Measurements from ENCODE around the gene ASCC1. TPM values are rescaled to one million over a fixed set of nuclear protein-coding genes. Genes with fewer than 3 reads are reported as not detected.
"Not testable (repeated sequence)": the region's sequence is repeated elsewhere in the genome, so short reads cannot be mapped to it uniquely, and the experiment has no call there.

Gene ASCC1
- total RNA-seq, 8 experiments from 2014 or later, result 28.1 to 51.0 (median 37.3) TPM

DNA sequence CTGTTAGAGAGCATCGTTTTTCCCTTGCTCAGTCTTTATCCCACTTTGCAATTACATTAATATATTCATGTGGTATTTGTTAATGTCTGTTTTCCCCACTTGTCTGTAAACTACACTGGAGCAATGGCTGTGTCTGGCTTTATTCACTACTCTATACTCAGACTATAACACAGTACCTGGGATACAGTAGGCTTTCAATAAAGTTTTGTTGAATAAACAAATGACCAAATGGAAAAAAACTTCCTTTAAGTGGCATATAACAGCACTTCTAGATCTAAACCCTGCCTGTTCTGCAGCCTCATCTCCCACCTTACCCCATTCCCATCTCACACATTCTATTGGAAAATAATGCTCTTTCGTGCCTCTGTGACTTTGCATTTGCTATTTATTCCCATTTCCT, 70.4 kb downstream of the ASCC1 start:
- H3K4me1 ChIP-seq (replicated peaks in 1 of 2), result peaks cover under 1 to 5% of the 10 kb centered on the region in 2 donors
- H3K27ac ChIP-seq, result no peak overlapping the region
- 13 to 100% (median 57%) methylated on average over 1 to 2 of the region's 2 CpGs; no CpG with 5 or more reads in 2 of the 10 experiments for WGBS, 10 experiments
- in situ Hi-C loops (cut with MboI; ENCODE audit: low pct_unique_long_range_greater_than_20kb in 2 of 9, low sequenced_read_pairs in 9 of 9, unreplicated experiment in 9 of 9), result no loop called here
- peak in 3 of 8 experiments; percentile 30 to 46 (median 30) for ATAC-seq (replicated peaks in 6 of 8)
- no peak overlapping the region for H3K4me3 ChIP-seq

DNA sequence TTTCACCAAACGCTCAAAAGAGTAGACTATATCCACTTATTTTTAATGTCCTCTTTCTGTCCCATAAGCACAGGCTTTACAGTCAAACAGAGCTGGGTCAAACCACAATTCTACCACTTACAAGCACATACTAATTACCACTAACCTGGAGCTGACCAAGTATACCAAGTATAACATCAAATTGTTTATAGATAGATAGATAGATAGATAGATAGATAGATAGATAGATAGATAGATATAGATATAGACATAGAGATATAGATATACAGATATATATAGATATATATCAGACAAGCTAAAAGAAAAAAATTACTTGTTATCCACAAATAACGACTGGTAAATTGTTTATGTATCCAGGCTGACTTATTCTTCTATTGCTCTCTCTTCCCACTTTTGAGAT, 75.2 kb downstream of the ASCC1 start:
- no peak overlapping the region for H3K27ac ChIP-seq
- ATAC-seq (replicated peaks in 6 of 8), result no peak
- H3K4me3 ChIP-seq, result no peak overlapping the region
- in situ Hi-C loops (cut with MboI; ENCODE audit: low pct_unique_long_range_greater_than_20kb in 2 of 9, low sequenced_read_pairs in 9 of 9, unreplicated experiment in 9 of 9), result no loop called here
- 76 to 100% (median 91%) methylated on average over 1 to 2 of the region's 2 CpGs for WGBS, 10 experiments
- peaks cover 0 to 3% of the 10 kb centered on the region in 2 donors for H3K4me1 ChIP-seq (replicated peaks in 1 of 2)

DNA sequence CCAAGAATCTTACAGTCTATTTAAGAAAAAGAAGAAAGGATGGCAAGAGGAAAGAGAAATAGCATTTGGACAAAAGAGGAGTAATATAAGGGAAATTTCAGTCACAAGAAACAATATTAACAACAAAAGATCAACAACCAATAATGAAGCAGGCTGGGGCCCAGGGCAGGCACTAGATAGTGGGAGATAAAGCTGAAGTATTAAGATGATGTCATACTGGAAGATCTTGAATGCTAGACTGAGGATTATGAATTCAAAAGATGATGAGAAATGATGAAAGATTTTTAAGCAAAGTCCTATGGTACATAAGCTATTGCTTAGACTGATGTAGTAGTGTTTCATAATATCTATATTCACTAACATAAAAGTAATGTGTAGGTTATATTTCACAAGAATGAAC, 75.9 kb downstream of the ASCC1 start:
- no peak overlapping the region for H3K27ac ChIP-seq
- peak in 3 of 8 experiments; percentile 38 to 63 (median 56) for ATAC-seq (replicated peaks in 6 of 8)
- H3K4me1 ChIP-seq (replicated peaks in 1 of 2), result peaks cover 0 to 3% of the 10 kb centered on the region in 2 donors
- no peak overlapping the region for H3K4me3 ChIP-seq
- in situ Hi-C loops (cut with MboI; ENCODE audit: low pct_unique_long_range_greater_than_20kb in 2 of 9, low sequenced_read_pairs in 9 of 9, unreplicated experiment in 9 of 9), result no loop called here

DNA sequence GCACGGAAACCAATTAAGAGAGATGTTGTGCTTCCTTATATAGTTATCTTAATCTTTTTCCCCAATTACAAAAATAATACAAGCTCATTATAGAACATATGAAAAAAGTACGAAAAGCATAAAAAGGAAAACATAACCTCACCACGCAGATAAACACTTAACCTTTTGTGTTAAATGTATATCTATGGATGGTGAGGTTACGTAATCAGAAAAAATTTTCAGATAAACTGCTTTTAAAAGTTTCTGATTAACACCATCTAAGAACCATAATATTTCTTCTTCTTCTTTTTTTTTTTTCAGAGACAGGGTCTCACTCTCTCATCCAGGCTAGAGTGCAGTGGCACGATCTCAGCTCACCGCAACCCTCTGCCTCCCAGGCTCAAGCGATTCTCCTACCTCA, 78.5 kb downstream of the ASCC1 start:
- 92 to 100% (median 96%) methylated on average over 1 to 7 of the region's 7 CpGs for WGBS, 10 experiments
- Histone ChIP-seq H3K4me1 (replicated peaks in 1 of 2) (peaks cover 0 to 3% of the 10 kb centered on the region in 2 donors), H3K27ac (no peak overlapping the region), H3K4me3 (no peak overlapping the region)
- ATAC-seq (replicated peaks in 6 of 8), result no peak
- in situ Hi-C loops (cut with MboI; ENCODE audit: low pct_unique_long_range_greater_than_20kb in 2 of 9, low sequenced_read_pairs in 9 of 9, unreplicated experiment in 9 of 9), result no loop called here

DNA sequence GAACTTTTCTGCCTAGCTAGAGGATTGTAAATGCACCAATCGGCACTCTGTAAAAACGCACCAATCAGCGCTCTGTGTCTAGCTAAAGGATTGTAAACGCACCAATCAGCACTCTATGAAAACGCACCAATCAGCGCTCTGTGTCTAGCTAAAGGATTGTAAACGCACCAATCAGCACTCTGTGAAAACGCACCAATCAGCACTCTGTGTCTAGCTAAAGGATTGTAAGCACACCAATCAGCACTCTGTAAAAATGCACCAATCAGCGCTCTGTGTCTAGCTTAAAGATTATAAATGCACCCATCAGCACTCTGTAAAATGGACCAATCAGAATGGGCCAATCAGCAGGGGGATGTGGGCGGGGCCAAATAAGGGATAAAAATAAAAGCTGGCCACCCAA, 79.9 kb downstream of the ASCC1 start:
- H3K27ac ChIP-seq; H3K4me3 ChIP-seq; H3K4me1 ChIP-seq (replicated peaks in 1 of 2); ATAC-seq (replicated peaks in 6 of 8); in situ Hi-C loops (cut with MboI; ENCODE audit: low pct_unique_long_range_greater_than_20kb in 2 of 9, low sequenced_read_pairs in 9 of 9, unreplicated experiment in 9 of 9): not testable (repeated sequence)
- 86 to 100% (median 97%) methylated on average over 1 to 6 of the region's 10 CpGs; no CpG with 5 or more reads in 4 of the 10 experiments for WGBS, 10 experiments

DNA sequence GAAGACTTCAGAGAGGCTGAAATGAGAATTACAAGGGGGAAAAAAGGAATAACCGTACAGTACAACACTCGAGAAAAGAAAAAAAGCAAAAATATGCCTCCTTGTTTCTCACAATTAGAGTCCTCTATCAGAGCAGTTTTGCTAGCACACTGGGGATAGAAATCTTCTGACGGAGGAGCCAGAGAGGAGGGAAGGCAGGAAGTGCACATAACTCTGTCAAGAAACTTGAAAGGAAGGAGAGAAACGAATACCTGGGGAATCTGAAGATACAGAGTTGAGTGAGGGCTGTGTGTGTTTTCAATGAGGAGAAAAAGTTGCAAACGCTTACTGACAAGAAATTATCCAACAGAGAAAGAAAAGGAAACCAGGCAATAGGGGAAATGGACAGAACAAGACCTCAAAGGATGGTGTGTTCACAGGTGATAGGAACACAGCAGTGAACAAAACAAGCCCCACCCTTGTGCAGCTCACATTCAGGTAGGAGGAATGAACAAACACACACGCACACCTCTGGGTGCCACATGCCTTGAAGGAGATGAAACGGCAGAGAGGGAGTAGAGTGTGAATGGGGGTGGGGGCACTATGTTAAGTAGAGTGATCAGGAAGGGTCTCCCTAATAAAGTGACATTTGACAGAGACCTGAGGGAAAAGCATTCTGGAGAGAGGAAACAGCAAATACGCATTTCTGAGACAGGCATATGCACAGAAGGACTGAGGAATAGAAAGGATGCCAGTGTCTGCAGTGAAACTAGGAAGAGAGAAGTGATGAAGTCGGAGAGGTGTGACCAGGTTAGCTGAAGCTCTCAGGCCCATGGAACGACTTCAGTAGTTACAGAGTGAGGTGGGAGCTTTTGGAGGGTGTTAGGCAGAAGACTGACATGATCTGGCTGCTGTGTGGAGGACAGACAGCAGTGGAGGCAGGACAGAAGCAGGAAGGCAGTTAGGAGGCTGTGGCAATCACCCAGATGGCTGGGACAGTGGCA, 81.0 kb downstream of the ASCC1 start:
- no peak for ATAC-seq (replicated peaks in 6 of 8)

DNA sequence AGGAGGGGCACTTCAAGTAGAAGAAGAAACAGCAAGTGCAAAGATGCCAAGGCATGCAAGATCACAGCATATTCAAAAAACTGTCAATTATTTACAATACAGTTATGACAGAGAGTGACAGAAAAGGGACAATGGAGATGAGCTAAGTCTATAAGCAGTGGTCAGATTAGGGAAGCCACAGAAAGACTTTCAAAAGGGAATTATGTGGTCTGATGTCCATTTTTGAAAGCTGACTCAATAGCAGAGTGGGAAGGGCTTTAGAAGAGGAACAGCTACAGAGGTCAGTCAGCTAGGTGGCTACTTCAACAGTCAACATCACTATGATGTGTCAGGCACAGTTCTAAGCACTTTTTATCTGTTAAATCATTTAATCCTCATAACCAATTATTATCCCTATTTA, 82.6 kb downstream of the ASCC1 start:
- peaks cover 0 to 2% of the 10 kb centered on the region in 2 donors for H3K4me1 ChIP-seq (replicated peaks in 1 of 2)
- in situ Hi-C loops (cut with MboI; ENCODE audit: low pct_unique_long_range_greater_than_20kb in 2 of 9, low sequenced_read_pairs in 9 of 9, unreplicated experiment in 9 of 9), result no loop called here
- no peak overlapping the region for H3K27ac ChIP-seq
- no peak overlapping the region for H3K4me3 ChIP-seq
- ATAC-seq (replicated peaks in 6 of 8), result peak in 2 of 8 experiments; percentile 63 to 69

More for the DNA sequence above, 81.0 kb downstream of the ASCC1 start:
- in situ Hi-C loops (cut with MboI; ENCODE audit: low pct_unique_long_range_greater_than_20kb in 2 of 9, low sequenced_read_pairs in 9 of 9, unreplicated experiment in 9 of 9), result no loop called here
- Histone ChIP-seq H3K4me1 (replicated peaks in 1 of 2) (no peaks in the 10 kb centered on the region), H3K4me3 (no peak overlapping the region), H3K27ac (no peak overlapping the region)
- WGBS, 10 experiments, result 74 to 100% (median 86%) methylated on average over 1 to 8 of the region's 10 CpGs

DNA sequence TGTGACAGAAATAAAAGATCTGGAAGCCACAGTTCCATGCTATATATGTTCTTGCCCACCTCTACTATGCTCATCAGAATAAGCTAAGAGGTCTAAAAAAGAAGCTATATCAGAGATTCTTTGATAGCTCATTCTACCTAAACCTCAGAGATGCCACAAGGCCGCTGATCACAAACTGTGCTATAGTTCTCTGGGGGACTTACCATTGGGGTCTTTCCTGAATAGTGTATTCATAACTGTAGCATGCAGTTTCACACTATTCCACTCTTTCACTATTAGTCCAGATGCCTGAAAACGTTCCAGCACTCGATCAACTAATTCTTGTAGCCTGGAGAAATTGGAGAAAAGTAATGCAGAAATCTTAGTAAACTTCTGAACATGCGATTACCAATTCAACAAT, 83.2 kb downstream of the ASCC1 start:
- in situ Hi-C loops (cut with MboI; ENCODE audit: low pct_unique_long_range_greater_than_20kb in 2 of 9, low sequenced_read_pairs in 9 of 9, unreplicated experiment in 9 of 9), result no loop called here
- 40 to 100% (median 89%) methylated on average over 1 to 4 of the region's 4 CpGs; no CpG with 5 or more reads in 1 of the 10 experiments for WGBS, 10 experiments
- Histone ChIP-seq H3K4me3 (no peak overlapping the region), H3K4me1 (replicated peaks in 1 of 2) (peaks cover 0 to 4% of the 10 kb centered on the region in 2 donors), H3K27ac (no peak overlapping the region)
- no peak for ATAC-seq (replicated peaks in 6 of 8)

DNA sequence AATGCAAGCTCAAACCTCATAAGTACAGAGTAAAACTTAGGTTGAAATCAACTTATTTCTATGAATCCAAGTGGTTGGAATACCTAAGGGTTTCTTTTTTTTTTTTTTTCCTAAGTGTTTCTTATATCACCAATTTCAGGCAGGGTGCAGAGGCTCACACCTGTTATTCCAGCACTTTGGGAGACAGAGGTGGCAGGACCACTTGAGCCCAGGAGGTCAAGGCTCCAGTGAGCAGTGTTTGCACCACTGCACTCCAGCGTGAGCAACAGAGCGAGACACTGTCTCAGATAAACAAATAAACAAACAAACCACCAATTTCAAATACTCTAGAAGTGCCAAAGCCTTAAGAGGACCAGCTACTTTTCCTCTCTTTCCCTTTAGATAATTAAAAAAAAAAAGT, 88.5 kb downstream of the ASCC1 start:
- H3K27ac ChIP-seq, result no peak overlapping the region
- ATAC-seq (replicated peaks in 6 of 8), result no peak
- peaks cover 16% of the 10 kb centered on the region in 2 donors for H3K4me1 ChIP-seq (replicated peaks in 1 of 2)
- 95 to 100% (median 100%) methylated on average over 1 to 2 of the region's 2 CpGs for WGBS, 10 experiments
- in situ Hi-C loops (cut with MboI; ENCODE audit: low pct_unique_long_range_greater_than_20kb in 2 of 9, low sequenced_read_pairs in 9 of 9, unreplicated experiment in 9 of 9), result no loop called here
- no peak overlapping the region for H3K4me3 ChIP-seq

DNA sequence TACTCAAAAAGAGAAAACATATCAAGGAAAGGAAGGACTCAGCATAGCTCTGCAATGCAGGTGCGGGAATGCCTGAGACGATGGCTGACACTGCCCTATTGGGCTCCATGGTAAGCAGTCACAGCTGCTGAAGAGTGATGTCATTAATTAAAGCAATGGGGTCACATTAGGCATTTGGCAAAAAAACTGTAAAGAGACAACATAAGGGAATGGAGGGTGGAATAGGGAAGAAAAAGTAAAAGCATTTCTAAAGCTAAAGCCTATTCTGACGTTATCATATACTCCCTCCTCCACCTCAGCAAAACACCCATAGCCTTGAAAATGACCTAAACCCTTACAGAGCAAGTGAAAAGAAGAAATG, 89.2 kb downstream of the ASCC1 start:
- 67 to 100% (median 91%) methylated on average over 1 to 3 of the region's 3 CpGs; no CpG with 5 or more reads in 2 of the 10 experiments for WGBS, 10 experiments
- peaks cover 16% of the 10 kb centered on the region in 2 donors for H3K4me1 ChIP-seq (replicated peaks in 1 of 2)
- H3K4me3 ChIP-seq, result no peak overlapping the region
- no peak overlapping the region for H3K27ac ChIP-seq
- in situ Hi-C loops (cut with MboI; ENCODE audit: low pct_unique_long_range_greater_than_20kb in 2 of 9, low sequenced_read_pairs in 9 of 9, unreplicated experiment in 9 of 9), result no loop called here
- peak in 5 of 8 experiments; percentile 49 to 82 (median 64) for ATAC-seq (replicated peaks in 6 of 8)

DNA sequence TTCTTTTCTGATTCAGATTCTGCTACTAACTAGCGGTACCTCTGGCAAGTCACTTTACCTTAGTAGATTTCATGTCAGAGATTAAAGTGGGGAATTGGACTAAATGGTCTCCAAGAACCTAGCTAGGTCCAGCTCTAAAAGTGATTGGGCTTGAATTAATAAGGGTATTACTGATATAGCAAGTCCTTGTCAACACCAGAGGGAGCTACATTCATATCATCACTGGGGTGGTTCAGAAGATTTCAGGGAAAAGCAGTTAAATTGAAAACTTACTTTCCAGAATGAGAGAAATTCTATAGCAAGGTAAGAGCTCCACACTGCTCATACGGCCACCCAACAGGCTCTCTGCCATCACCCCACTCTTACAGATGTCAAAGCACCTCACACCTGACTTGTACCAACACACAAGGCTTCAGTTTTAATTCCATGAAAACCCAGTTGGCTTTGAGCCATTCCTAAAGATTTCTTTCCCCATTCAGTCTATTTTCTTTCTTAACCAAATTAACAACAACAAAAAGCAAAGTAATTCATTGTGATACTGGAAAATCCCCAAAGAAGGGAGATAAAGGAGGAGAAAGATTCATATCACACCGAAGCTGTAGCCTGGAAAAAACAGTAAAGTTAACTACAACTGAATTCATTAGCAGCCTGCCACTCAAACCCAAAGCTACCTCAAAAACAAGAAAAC, 89.7 kb downstream of the ASCC1 start:
- in situ Hi-C loops (cut with MboI; ENCODE audit: low pct_unique_long_range_greater_than_20kb in 2 of 9, low sequenced_read_pairs in 9 of 9, unreplicated experiment in 9 of 9), result no loop called here
- no peak for ATAC-seq (replicated peaks in 6 of 8)
- H3K4me3 ChIP-seq, result no peak overlapping the region
- peaks cover 16% of the 10 kb centered on the region in 2 donors for H3K4me1 ChIP-seq (replicated peaks in 1 of 2)
- 40 to 100% (median 86%) methylated on average over 1 to 3 of the region's 3 CpGs for WGBS, 10 experiments
- no peak overlapping the region for H3K27ac ChIP-seq

DNA sequence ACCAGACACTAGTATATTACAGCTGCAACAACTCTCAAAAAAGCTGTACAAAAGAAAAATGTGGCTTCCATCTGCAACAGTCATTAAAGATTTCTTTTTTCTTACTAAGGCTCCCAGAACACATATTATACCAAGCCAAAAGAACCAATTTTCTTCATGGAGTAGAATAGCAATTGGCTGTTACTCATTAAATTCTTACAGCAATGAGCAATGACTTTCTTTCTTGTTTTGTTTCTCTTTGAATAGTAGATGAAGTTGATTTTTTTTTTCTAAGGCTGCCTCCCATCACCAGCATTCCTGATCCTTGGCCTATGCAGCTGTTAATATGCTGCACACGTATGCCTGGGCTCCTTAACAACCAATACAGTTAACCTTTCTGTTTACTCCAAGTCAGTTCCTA, 91.1 kb downstream of the ASCC1 start:
- WGBS, 10 experiments, result 13 to 71% (median 29%) methylated on average over 1 of the region's 1 CpG; no CpG with 5 or more reads in 5 of the 10 experiments
- no peak overlapping the region for H3K27ac ChIP-seq
- peak in 6 of 8 experiments; percentile 53 to 86 (median 74) for ATAC-seq (replicated peaks in 6 of 8)
- H3K4me1 ChIP-seq (replicated peaks in 1 of 2), result peaks cover 16% of the 10 kb centered on the region in 2 donors
- H3K4me3 ChIP-seq, result no peak overlapping the region
- in situ Hi-C loops (cut with MboI; ENCODE audit: low pct_unique_long_range_greater_than_20kb in 2 of 9, low sequenced_read_pairs in 9 of 9, unreplicated experiment in 9 of 9), result no loop called here

DNA sequence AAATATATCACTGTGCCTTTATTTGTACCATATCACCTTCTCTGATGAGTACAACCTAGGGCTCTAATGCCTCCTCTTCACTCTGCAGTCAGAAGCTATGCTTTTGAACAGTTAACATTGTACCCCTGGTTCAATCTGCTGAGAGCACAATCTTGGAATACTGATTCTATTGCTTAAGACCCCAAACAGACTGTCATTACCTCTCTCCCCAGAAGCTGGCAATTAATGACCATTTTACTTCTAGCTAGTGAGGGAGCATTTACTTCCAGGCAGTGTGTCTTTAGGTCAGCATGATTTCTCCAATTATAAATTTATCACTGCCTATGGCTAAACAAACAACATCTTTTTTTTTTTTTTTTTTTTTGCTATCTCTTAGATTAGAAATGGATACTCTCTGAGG, 91.7 kb downstream of the ASCC1 start:
- Histone ChIP-seq H3K27ac (no peak overlapping the region), H3K4me3 (no peak overlapping the region), H3K4me1 (replicated peaks in 1 of 2) (peaks cover 16% of the 10 kb centered on the region in 2 donors)
- peak in 1 of 8 experiments; percentile 13 for ATAC-seq (replicated peaks in 6 of 8)
- in situ Hi-C loops (cut with MboI; ENCODE audit: low pct_unique_long_range_greater_than_20kb in 2 of 9, low sequenced_read_pairs in 9 of 9, unreplicated experiment in 9 of 9), result no loop called here
